Ascending aorta (tissue), 2 donors: ENCODE data around the gene NOS1AP. TPM values are rescaled to one million over a fixed set of nuclear protein-coding genes. Genes with fewer than 3 reads are reported as not detected.

Experiments
- DNase-seq, 2 donors: peaks; one replicate each; pipeline ENCODE4 v3.0.0-alpha.2; 2019; ENCODE audit warnings: low spot score in 2 of 2
- H3K27ac ChIP-seq, 2 donors: fragments of 200-600 bp; sonication (generic); one replicate each; pipeline ENCODE4 v1.5.1; 2016 to 2017; ENCODE audit warnings: mild to moderate bottlenecking in 1 of 2
- H3K27me3 ChIP-seq: fragments of 200-600 bp; sonication (generic); one replicate; pipeline ENCODE4 v1.5.1; 2017
- H3K36me3 ChIP-seq, 2 donors: fragments of 200-600 bp; sonication (generic); one replicate each; pipeline ENCODE4 v1.5.1; 2016
- H3K4me1 ChIP-seq, 2 donors: fragments of 200-600 bp; sonication (generic); one replicate each; pipeline ENCODE4 v1.5.1; 2016 to 2017; ENCODE audit warnings: mild to moderate bottlenecking in 1 of 2
- H3K4me3 ChIP-seq, 2 donors: fragments of 200-600 bp; sonication (generic); one replicate each; pipeline ENCODE4 v1.5.1; 2016 to 2017; ENCODE audit warnings: mild to moderate bottlenecking in 1 of 2
- H3K9me3 ChIP-seq, 2 donors: fragments of 200-600 bp; sonication (generic); one replicate each; pipeline ENCODE4 v1.5.1; 2016
- CTCF ChIP-seq, 3 experiments: fragments of 200-600 bp in 2 of 3; fragments of 450-650 bp in 1 of 3; sonication (generic) in 2 of 3; IDR thresholded peaks; one replicate each; pipeline ENCODE4 v1.5.1; 2016 to 2019; ENCODE audit warnings: antibody characterized with exemption in 3 of 3, mild to moderate bottlenecking in 1 of 3, moderate library complexity in 1 of 3
- intact Hi-C: fragments of 100-400 bp; cut with DNase I; formaldehyde crosslinking; loops from one replicate; pipeline ENCODE4 v1.15.1; 2023
- total RNA-seq: library from RNA; depleted of rRNA; stranded (reverse); fragments of >200 nt; gene quantifications from one replicate; pipeline ENCODE4 v1.1.0, GENCODE V29; 2016

The NOS1AP gene
- total RNA-seq, 1 donor from 2014 or later, result 5.0 TPM

DNA sequence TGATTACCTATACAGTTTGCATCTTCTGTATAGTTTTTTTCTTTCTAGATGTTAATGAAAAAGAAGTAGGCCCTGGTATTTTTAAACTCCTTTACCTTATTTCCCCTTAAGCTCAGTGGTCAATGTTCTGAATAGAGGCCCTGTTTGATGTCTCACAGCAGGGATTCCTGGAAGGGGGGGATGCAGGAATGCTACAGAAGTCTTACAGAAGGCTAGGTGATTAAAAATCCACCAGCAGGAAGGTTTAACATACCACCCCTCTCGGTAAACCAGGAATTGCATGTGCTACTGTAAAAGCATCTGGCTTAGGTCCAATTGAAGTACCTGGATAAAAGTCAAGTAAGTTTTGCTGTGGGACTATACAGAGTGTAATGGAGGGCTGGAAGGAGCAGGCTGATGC, 78.3 kb downstream of the NOS1AP start:
- Histone ChIP-seq H3K36me3 (no peaks in the 10 kb centered on the region), H3K27me3 (no peaks in the 10 kb centered on the region), H3K9me3 (peaks cover 0 to 3% of the 10 kb centered on the region in 2 donors), H3K4me3 (no peak overlapping the region), H3K4me1 (no peaks in the 10 kb centered on the region), H3K27ac (no peak overlapping the region)
- no peak for DNase-seq
- no peak for TF ChIP-seq CTCF (IDR thresholded peaks at IDR 0.05)
- intact Hi-C loops, result no loop called here

- H3K4me3 ChIP-seq, result no peak overlapping the region
- H3K27ac ChIP-seq, result no peak overlapping the region
- peaks cover 0 to 3% of the 10 kb centered on the region in 2 donors for H3K9me3 ChIP-seq
- no peaks in the 10 kb centered on the region for H3K36me3 ChIP-seq
- intact Hi-C loops, result no loop called here
- no peak for TF ChIP-seq CTCF (IDR thresholded peaks at IDR 0.05)
- no peaks in the 10 kb centered on the region for H3K27me3 ChIP-seq
- H3K4me1 ChIP-seq, result no peaks in the 10 kb centered on the region
- no peak for DNase-seq
Observed at GRCh38 chr1:162150112-162150511, 80.6 kb downstream of the NOS1AP start.

GRCh38 chr1:162151900-162152829, 82.7 kb downstream of the NOS1AP start:
- H3K4me3 ChIP-seq, result no peak overlapping the region

DNA sequence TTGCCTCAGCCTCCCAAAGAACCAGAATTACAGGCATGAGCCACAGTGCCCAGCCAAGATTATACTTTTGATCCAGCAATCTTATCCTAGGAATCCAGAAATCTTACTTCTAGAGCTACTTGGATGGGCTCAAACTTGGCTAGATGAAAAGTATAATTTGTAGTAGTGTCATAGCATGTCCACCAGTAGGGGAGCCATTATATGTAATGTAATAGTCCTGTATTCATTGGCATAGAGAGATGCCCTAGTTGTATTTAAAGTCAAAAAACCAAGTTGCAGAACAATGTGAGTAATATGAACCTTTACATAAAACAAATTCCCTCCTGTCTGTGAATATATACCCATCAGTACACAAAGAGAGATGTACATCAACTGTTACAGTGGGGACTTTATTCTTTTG, 83.9 kb downstream of the NOS1AP start:
- Histone ChIP-seq H3K27me3 (no peaks in the 10 kb centered on the region), H3K36me3 (no peaks in the 10 kb centered on the region), H3K9me3 (peaks cover 0 to 3% of the 10 kb centered on the region in 2 donors), H3K4me1 (no peaks in the 10 kb centered on the region), H3K27ac (no peak overlapping the region), H3K4me3 (no peak overlapping the region)
- no peak for TF ChIP-seq CTCF (IDR thresholded peaks at IDR 0.05)
- no peak for DNase-seq
- intact Hi-C loops, result no loop called here

More at GRCh38 chr1:162151900-162152829, 82.7 kb downstream of the NOS1AP start:
- H3K27ac ChIP-seq, result no peak overlapping the region
- H3K4me1 ChIP-seq, result no peaks in the 10 kb centered on the region
- no peak for TF ChIP-seq CTCF (IDR thresholded peaks at IDR 0.05)
- no peak for DNase-seq
- H3K36me3 ChIP-seq, result no peaks in the 10 kb centered on the region
- H3K9me3 ChIP-seq, result peaks cover 0 to 3% of the 10 kb centered on the region in 2 donors
- H3K27me3 ChIP-seq, result no peaks in the 10 kb centered on the region
- intact Hi-C loops, result no loop called here

GRCh38 chr1:162157469-162157868, 88.0 kb downstream of the NOS1AP start:
- TF ChIP-seq CTCF (IDR thresholded peaks at IDR 0.05), result no peak
- Histone ChIP-seq H3K27ac (no peak overlapping the region), H3K4me1 (no peaks in the 10 kb centered on the region), H3K4me3 (no peak overlapping the region), H3K27me3 (no peaks in the 10 kb centered on the region), H3K9me3 (no peaks in the 10 kb centered on the region), H3K36me3 (no peaks in the 10 kb centered on the region)
- DNase-seq, result no peak
- intact Hi-C loops, result no loop called here
